HCT116 (cell line): ENCODE results near the gene BSCL2. TPM values are rescaled to one million over a fixed set of nuclear protein-coding genes. Genes with fewer than 3 reads are reported as not detected.
A peak's percentile ranks its signal among the peaks of the same experiment; 100 is the strongest.
"Not testable (repeated sequence)": the region's sequence is repeated elsewhere in the genome, so short reads cannot be mapped to it uniquely, and the experiment has no call there.

Source experiments
- ATAC-seq: fragments of 200-7000 bp; cut with Tn5 transposase; 2 replicates; pipeline ENCODE4 v1.9.1; 2020; ENCODE audit warnings: mild to moderate bottlenecking, moderate library complexity
- BruUV-seq: library from RNA; stranded (reverse); fragments of 400-500 nt; replicated peaks from 2 replicates; lab custom pipeline; 2021; lab: Mats Ljungman, UMichigan
- CTCF ChIA-PET: fragments of 300-600 bp; sonication (Branson Sonifier 250); formaldehyde crosslinking; loops from one replicate; lab custom pipeline; 2021; ENCODE audit warnings: antibody characterized with exemption; lab: Charles Lee
- POLR2A ChIA-PET: fragments of 300-600, 350-600 bp; sonication (Branson Sonifier 250); formaldehyde crosslinking; loops from one replicate; lab custom pipeline; 2021; ENCODE audit warnings: antibody characterized with exemption; lab: Charles Lee
- RAD21 ChIA-PET, 2 experiments: fragments of 300-600 bp; sonication (Branson Sonifier 250); formaldehyde crosslinking; loops; one replicate each; lab custom pipeline; 2023; ENCODE audit warnings: low total read pairs in 2 of 2; ENCODE audit not compliant: uncharacterized antibody in 2 of 2, unreplicated experiment in 2 of 2, low non-redundant PET in 1 of 2; lab: Charles Lee
- DNase-seq: peaks from one replicate; pipeline ENCODE4 v3.0.0-alpha.2; 2010; ENCODE audit warnings: low read depth, low spot score
- H2AFZ ChIP-seq: fragments of 200-600 bp; shearing (Covaris generic), sonication (generic); 2 replicates; pipeline ENCODE4 v1.6.1; 2017; ENCODE audit warnings: low read depth, mixed run types, mixed read lengths, antibody characterized with exemption, low read length; ENCODE audit not compliant: poor library complexity, severe bottlenecking
- H3K27ac ChIP-seq: 2 replicates; pipeline ENCODE4 v1.5.1; 2012; ENCODE audit warnings: low read depth, low read length
- H3K27me3 ChIP-seq: fragments of 200-600 bp; sonication (generic); 2 replicates; pipeline ENCODE4 v1.6.1; 2016; ENCODE audit warnings: mixed run types, low read length, mixed read lengths; ENCODE audit not compliant: insufficient read depth
- H3K36me3 ChIP-seq, 2 experiments: fragments of 200-500 bp in 1 of 2; fragments of 200-600 bp in 1 of 2; sonication (Bioruptor generic) in 1 of 2; sonication (generic) in 1 of 2; 2 replicates each; pipeline versions ENCODE4 v1.5.1 to v1.6.1; 2014 to 2016; ENCODE audit warnings: low read length in 2 of 2, inconsistent platforms in 1 of 2, mixed read lengths in 1 of 2, mixed run types in 1 of 2; ENCODE audit not compliant: insufficient read depth in 2 of 2, control insufficient read depth in 1 of 2
- H3K4me1 ChIP-seq, 2 experiments: fragments of 200-600 bp in 1 of 2; sonication (generic) in 1 of 2; 2 replicates each; pipeline versions ENCODE4 v1.5.1 to v1.6.1; 2012 to 2017; ENCODE audit warnings: low read length in 2 of 2, inconsistent platforms in 1 of 2, mild to moderate bottlenecking in 1 of 2, mixed read lengths in 1 of 2, mixed run types in 1 of 2, moderate library complexity in 1 of 2; ENCODE audit not compliant: insufficient read depth in 2 of 2, control insufficient read depth in 1 of 2
- H3K4me2 ChIP-seq: fragments of 200-600 bp; sonication (generic); 2 replicates; pipeline ENCODE4 v1.6.1; 2017; ENCODE audit warnings: mixed run types, low read length, mixed read lengths
- H3K4me3 ChIP-seq, 2 experiments: fragments of 200-600 bp in 1 of 2; sonication (generic) in 1 of 2; replicated peaks in 1 of 2; 2 replicates each; pipeline ENCODE4 v1.5.1; 2011 to 2016; ENCODE audit warnings: low read length in 2 of 2, control low read depth in 1 of 2, low read depth in 1 of 2, mild to moderate bottlenecking in 1 of 2, mixed read lengths in 1 of 2, mixed run types in 1 of 2
- H3K79me2 ChIP-seq: fragments of 200-600 bp; sonication (generic); 2 replicates; pipeline ENCODE4 v1.6.1; 2017; ENCODE audit warnings: mild to moderate bottlenecking, mixed run types, low read length, moderate library complexity, mixed read lengths; ENCODE audit not compliant: insufficient read depth
- H3K9ac ChIP-seq: fragments of 200-600 bp; sonication (generic); 2 replicates; pipeline ENCODE4 v1.6.1; 2016; ENCODE audit warnings: low read length, mixed read lengths
- H3K9me2 ChIP-seq: fragments of 200-600 bp; sonication (generic), shearing (Covaris generic); 2 replicates; pipeline ENCODE4 v1.6.1; 2017; ENCODE audit warnings: mixed run types, mild to moderate bottlenecking, moderate library complexity; ENCODE audit not compliant: insufficient read depth
- H3K9me3 ChIP-seq, 2 experiments: fragments of 200-500 bp in 1 of 2; fragments of 200-600 bp in 1 of 2; sonication (Bioruptor generic) in 1 of 2; sonication (generic) in 1 of 2; 2 replicates each; pipeline ENCODE4 v1.6.1; 2014 to 2017; ENCODE audit warnings: low read length in 2 of 2, mixed read lengths in 2 of 2, inconsistent platforms in 1 of 2, low read depth in 1 of 2, mild to moderate bottlenecking in 1 of 2, mixed run types in 1 of 2, moderate library complexity in 1 of 2; ENCODE audit not compliant: control insufficient read depth in 1 of 2, insufficient read depth in 1 of 2
- H4K20me1 ChIP-seq: fragments of 200-600 bp; sonication (generic), shearing (Covaris generic); 2 replicates; pipeline ENCODE4 v1.6.1; 2017; ENCODE audit warnings: mixed run types, mild to moderate bottlenecking, moderate library complexity; ENCODE audit not compliant: insufficient read depth
- CEBPB ChIP-seq: IDR thresholded peaks from 2 replicates; pipeline ENCODE4 v1.6.1; 2012; ENCODE audit warnings: low read depth
- ELF1 ChIP-seq: IDR thresholded peaks from 2 replicates; pipeline ENCODE4 v1.6.1; 2012; ENCODE audit warnings: low read depth, borderline replicate concordance
- EZH2 ChIP-seq: fragments of 200-600 bp; sonication (generic); IDR thresholded peaks from 2 replicates; pipeline ENCODE4 v1.6.1; 2017; ENCODE audit warnings: antibody characterized with exemption, mixed run types
- POLR2A ChIP-seq: IDR thresholded peaks from 2 replicates; pipeline ENCODE4 v1.7.0; 2011; ENCODE audit warnings: borderline replicate concordance; ENCODE audit not compliant: insufficient read depth, insufficient read length; ENCODE audit errors: extremely low read depth
- POLR2AphosphoS5 ChIP-seq: IDR thresholded peaks from 2 replicates; pipeline ENCODE4 v1.6.1; 2011; ENCODE audit warnings: mild to moderate bottlenecking, low read depth, low read length, moderate library complexity
- RAD21 ChIP-seq: IDR thresholded peaks from 2 replicates; pipeline ENCODE4 v1.6.1; 2012; ENCODE audit warnings: low read depth, mild to moderate bottlenecking
- SIN3A ChIP-seq: IDR thresholded peaks from 2 replicates; pipeline ENCODE4 v1.6.1; 2012; ENCODE audit warnings: low read depth
- SP1 ChIP-seq: IDR thresholded peaks from 2 replicates; pipeline ENCODE4 v1.6.1; 2012; ENCODE audit warnings: low read depth
- SRF ChIP-seq: IDR thresholded peaks from 2 replicates; pipeline ENCODE4 v1.6.1; 2012; ENCODE audit warnings: low read depth
- YY1 ChIP-seq: IDR thresholded peaks from 2 replicates; pipeline ENCODE4 v1.6.1; 2011; ENCODE audit warnings: low read length, low read depth, moderate library complexity, mild to moderate bottlenecking; ENCODE audit not compliant: insufficient replicate concordance; ENCODE audit errors: extremely low read depth
- ZBTB33 ChIP-seq: IDR thresholded peaks from 2 replicates; pipeline ENCODE4 v1.6.1; 2011; ENCODE audit warnings: mild to moderate bottlenecking, low read length, moderate library complexity; ENCODE audit not compliant: insufficient replicate concordance; ENCODE audit errors: extremely low read depth
- intact Hi-C: fragments of 100-400 bp; cut with micrococcal nuclease; formaldehyde crosslinking; loops from 2 replicates; pipeline ENCODE4 v1.10.0; 2022
- total RNA-seq: library from RNA; stranded (reverse); gene quantifications from one replicate; pipeline ENCODE4 v1.2.1, GENCODE V29; 2021; ENCODE audit not compliant: unreplicated experiment
- TF ChIP-seq, protein P1 (sequence below), 3 experiments: fragments of 200-600 bp in 1 of 3; sonication (generic) in 1 of 3; IDR thresholded peaks in 2 of 3; conservative IDR thresholded peaks in 1 of 3; 2 replicates each; pipeline ENCODE4 v1.5.1; 2012 to 2017; ENCODE audit warnings: low read depth in 2 of 3, low read length in 2 of 3, antibody characterized with exemption in 1 of 3, borderline replicate concordance in 1 of 3, control low read depth in 1 of 3, mild to moderate bottlenecking in 1 of 3, mixed read lengths in 1 of 3, mixed run types in 1 of 3, moderate library complexity in 1 of 3; ENCODE audit not compliant: insufficient read depth in 1 of 3

BSCL2 gene
- total RNA-seq, 1 experiment from 2014 or later: 62.0 TPM

GRCh38 chr11:62694455-62695167 lies 12.6 kb downstream of the BSCL2 start:
- CTCF ChIA-PET: interaction anchor here (0.6 to 3.7 kb wide), 8 partner anchors 8 to 300 kb away, joined by 3 to 15 read pairs (median 4); partner anchors contain the start of gene TUT1
- Histone ChIP-seq H3K9me2 (no peaks in the 10 kb centered on the region), H3K4me1 (no peaks in the 10 kb centered on the region), H3K36me3 (peaks cover 19 to 30% of the 10 kb centered on the region in 2 experiments; a peak in 3 of 4 replicates), H3K9me3 (no peaks in the 10 kb centered on the region), H3K27ac (peak overlapping the region; percentile 56), H3K4me3 (no peak overlapping the region), H3K79me2 (no peaks in the 10 kb centered on the region), H3K9ac (no peak overlapping the region), H3K4me2 (no peak overlapping the region), H3K27me3 (no peaks in the 10 kb centered on the region), H2AFZ (no peak overlapping the region), H4K20me1 (no peaks in the 10 kb centered on the region)
- TF ChIP-seq ELF1: no peak
- TF ChIP-seq YY1: no peak
- no peak for TF ChIP-seq EZH2
- no peak for TF ChIP-seq SP1
- TF ChIP-seq SRF: no peak
- no peak for TF ChIP-seq CEBPB
- no peak for TF ChIP-seq POLR2A
- 0 out of 2 replicates have a peak, but pooled peaks have one; percentile 23 for TF ChIP-seq POLR2AphosphoS5
- no peak for TF ChIP-seq SIN3A
- TF ChIP-seq RAD21: peak; percentile 80
- TF ChIP-seq, protein P1, sequence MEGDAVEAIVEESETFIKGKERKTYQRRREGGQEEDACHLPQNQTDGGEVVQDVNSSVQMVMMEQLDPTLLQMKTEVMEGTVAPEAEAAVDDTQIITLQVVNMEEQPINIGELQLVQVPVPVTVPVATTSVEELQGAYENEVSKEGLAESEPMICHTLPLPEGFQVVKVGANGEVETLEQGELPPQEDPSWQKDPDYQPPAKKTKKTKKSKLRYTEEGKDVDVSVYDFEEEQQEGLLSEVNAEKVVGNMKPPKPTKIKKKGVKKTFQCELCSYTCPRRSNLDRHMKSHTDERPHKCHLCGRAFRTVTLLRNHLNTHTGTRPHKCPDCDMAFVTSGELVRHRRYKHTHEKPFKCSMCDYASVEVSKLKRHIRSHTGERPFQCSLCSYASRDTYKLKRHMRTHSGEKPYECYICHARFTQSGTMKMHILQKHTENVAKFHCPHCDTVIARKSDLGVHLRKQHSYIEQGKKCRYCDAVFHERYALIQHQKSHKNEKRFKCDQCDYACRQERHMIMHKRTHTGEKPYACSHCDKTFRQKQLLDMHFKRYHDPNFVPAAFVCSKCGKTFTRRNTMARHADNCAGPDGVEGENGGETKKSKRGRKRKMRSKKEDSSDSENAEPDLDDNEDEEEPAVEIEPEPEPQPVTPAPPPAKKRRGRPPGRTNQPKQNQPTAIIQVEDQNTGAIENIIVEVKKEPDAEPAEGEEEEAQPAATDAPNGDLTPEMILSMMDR (IDR thresholded peaks at IDR 0.05 in 2 of 3, conservative IDR thresholded peaks at IDR 0.05 in 1 of 3; ENCODE audit: borderline replicate concordance in 1 of 3, insufficient read depth in 1 of 3, low read depth in 2 of 3, low read length in 2 of 3): peak; percentile 86 to 88 (median 87); a peak in 5 of 6 replicates
- TF ChIP-seq ZBTB33: no peak
- peak; percentile 90 for ATAC-seq
- BruUV-seq: no TSS peak
- intact Hi-C loops: loop anchor here (2.0 to 5.0 kb wide), 2 partner anchors 14 to 297 kb away; no protein-coding TSS in a partner anchor
- DNase-seq: peak; percentile 72
- RAD21 ChIA-PET: no interaction called here
- POLR2A ChIA-PET: interaction anchor here (1.7 to 2.0 kb wide), 2 partner anchors 26 to 30 kb away, joined by 3 to 6 read pairs; partner anchors contain the start of genes C11orf98 and CSKMT

GRCh38 chr11:62693624-62694023 lies 13.6 kb downstream of the BSCL2 start:
- H3K4me2 ChIP-seq, H3K9me3 ChIP-seq, H3K79me2 ChIP-seq, BruUV-seq, H3K4me1 ChIP-seq, H3K4me3 ChIP-seq, DNase-seq, H3K9ac ChIP-seq, H4K20me1 ChIP-seq, H3K27ac ChIP-seq, H3K27me3 ChIP-seq, H3K9me2 ChIP-seq, ATAC-seq, H2AFZ ChIP-seq: not testable (repeated sequence)
- ChIA-PET POLR2A (interaction anchor here (2.0 kb wide), 1 partner anchor 29 kb away, joined by 6 read pairs; the partner anchor contains the start of genes C11orf98 and CSKMT), RAD21 (interaction anchor here in 1 of 2 experiments (0.7 kb wide), 1 partner anchor 95 kb away, joined by 3 read pairs; no protein-coding TSS in a partner anchor), CTCF (interaction anchor here (0.8 to 3.7 kb wide), 4 partner anchors 9 to 299 kb away, joined by 4 to 15 read pairs (median 7); no protein-coding TSS in a partner anchor)
- peaks cover 19 to 30% of the 10 kb centered on the region in 2 experiments; a peak in 3 of 4 replicates for H3K36me3 ChIP-seq
- intact Hi-C loops: loop anchor here (2.0 to 5.0 kb wide), 2 partner anchors 13 to 296 kb away; no protein-coding TSS in a partner anchor
